ENCODE results near the gene EPHA10.

The EPHA10 gene

GRCh38 chr1:37734629-37735591 lies 30.0 kb downstream of the EPHA10 start:
- DNase-seq (ENCODE audit: low read depth in 2 of 2) = no peak

GRCh38 chr1:37732111-37732780 lies 32.7 kb downstream of the EPHA10 start:
- no peak for DNase-seq (ENCODE audit: low read depth in 2 of 2)

- DNase-seq (ENCODE audit: low read depth in 2 of 2) = no peak
These were observed 33.5 kb downstream of the EPHA10 start for GRCh38 chr1:37731312-37732019.

GRCh38 chr1:37730376-37730775 lies 34.5 kb downstream of the EPHA10 start:
- no peak for DNase-seq (ENCODE audit: low read depth in 2 of 2)

GRCh38 chr1:37728416-37728815 lies 36.5 kb downstream of the EPHA10 start:
- DNase-seq (ENCODE audit: low read depth in 2 of 2) = no peak

- no peak for DNase-seq (ENCODE audit: low read depth in 2 of 2)
These were observed 38.0 kb downstream of the EPHA10 start for GRCh38 chr1:37726751-37727585.

GRCh38 chr1:37725851-37726613 lies 38.9 kb downstream of the EPHA10 start:
- DNase-seq (ENCODE audit: low read depth in 2 of 2) = no peak

GRCh38 chr1:37724575-37724974 lies 40.3 kb downstream of the EPHA10 start:
- no peak for DNase-seq (ENCODE audit: low read depth in 2 of 2)

GRCh38 chr1:37723390-37724078 lies 41.4 kb downstream of the EPHA10 start:
- DNase-seq (ENCODE audit: low read depth in 2 of 2) = no peak

- no peak for DNase-seq (ENCODE audit: low read depth in 2 of 2)
These were observed 41.9 kb downstream of the EPHA10 start for GRCh38 chr1:37723072-37723389.

- no peak for DNase-seq (ENCODE audit: low read depth in 2 of 2)
These were observed 42.5 kb downstream of the EPHA10 start for GRCh38 chr1:37722181-37723071.

GRCh38 chr1:37721565-37721964 lies 43.4 kb downstream of the EPHA10 start:
- DNase-seq (ENCODE audit: low read depth in 2 of 2) = no peak

GRCh38 chr1:37720231-37721130 lies 44.4 kb downstream of the EPHA10 start:
- DNase-seq (ENCODE audit: low read depth in 2 of 2) = no peak

- DNase-seq (ENCODE audit: low read depth in 2 of 2) = no peak
These were observed 45.2 kb downstream of the EPHA10 start for GRCh38 chr1:37719572-37720195.

- DNase-seq (ENCODE audit: low read depth in 2 of 2) = no peak
These were observed 45.9 kb downstream of the EPHA10 start for GRCh38 chr1:37718901-37719571.

- DNase-seq (ENCODE audit: low read depth in 2 of 2) = no peak
These were observed 46.6 kb downstream of the EPHA10 start for GRCh38 chr1:37718181-37718900.

Measured in activated CD8-positive, alpha-beta memory T cell treated with anti-CD3 and anti-CD28 coated beads for 4 hours (primary cell).